ENCODE results near the gene RILP. TPM values are rescaled to one million over a fixed set of nuclear protein-coding genes. Genes with fewer than 3 reads are reported as not detected.
"Not testable (repeated sequence)": the region's sequence is repeated elsewhere in the genome, so short reads cannot be mapped to it uniquely, and the experiment has no call there.

RILP gene
- total RNA-seq = 6.8 and 7.4 TPM in 2 replicates

DNA sequence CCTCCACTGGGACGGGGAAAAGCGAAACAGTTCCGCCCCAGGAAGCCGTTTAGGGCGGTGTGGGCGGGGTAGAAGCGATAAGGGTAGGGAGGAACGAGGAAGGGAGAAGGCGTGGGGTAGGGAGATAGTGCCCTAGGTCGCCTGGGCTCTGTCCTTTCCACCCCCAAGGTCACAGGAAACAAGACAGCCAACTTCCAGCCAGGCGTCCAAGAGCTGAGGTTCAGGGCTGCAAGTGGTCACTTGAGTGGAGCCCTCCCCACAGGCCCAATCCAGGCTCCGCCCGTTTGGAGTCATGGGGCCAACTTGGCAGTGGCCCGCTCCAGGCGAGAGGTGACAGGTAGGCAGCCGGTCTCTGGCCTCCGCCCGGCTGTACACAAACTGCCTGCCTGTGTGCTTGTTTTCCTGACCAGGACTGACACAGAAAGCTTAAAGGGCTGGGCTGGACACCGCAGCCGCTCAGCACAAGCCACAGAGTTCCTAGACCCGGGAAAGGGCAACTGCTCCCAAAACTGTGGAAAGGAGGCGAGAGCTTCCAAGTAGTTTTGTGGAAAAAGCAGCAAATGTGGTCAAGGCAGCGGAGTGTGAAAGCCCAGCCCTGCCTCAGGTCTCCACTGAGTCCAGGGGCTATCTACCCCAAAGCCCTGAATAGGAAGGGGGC lies at the start of gene RILP:
Gene RILP, minus strand, starts transcription at position 23 of the 658 bp plus-strand sequence. CDS start 62 bp downstream, outside the sequence.
- no peaks in the 10 kb centered on the region for H3K9me3 Mint-ChIP-seq
- intact Hi-C loops (cut with micrococcal nuclease) = loop anchor here (1.0 to 5.0 kb wide), 7 partner anchors 22 to 392 kb away; partner anchors contain the start of genes CRK, OVCA2, PRPF8 and RPA1
- H3K4me1 Mint-ChIP-seq (ENCODE audit: low read depth) = peaks cover 14% of the 10 kb centered on the region
- H3K27me3 Mint-ChIP-seq (ENCODE audit: insufficient read depth) = peaks cover 2% of the 10 kb centered on the region
- peak within 1 kb of the TSS; percentile 73 for H3K4me3 Mint-ChIP-seq
- DNase-seq (ENCODE audit: low spot score) = no peak
- peaks cover 44% of the 10 kb centered on the region for H3K36me3 Mint-ChIP-seq (ENCODE audit: low read depth)
- H3K27ac Mint-ChIP-seq = peak within 1 kb of the TSS; percentile 44

DNA sequence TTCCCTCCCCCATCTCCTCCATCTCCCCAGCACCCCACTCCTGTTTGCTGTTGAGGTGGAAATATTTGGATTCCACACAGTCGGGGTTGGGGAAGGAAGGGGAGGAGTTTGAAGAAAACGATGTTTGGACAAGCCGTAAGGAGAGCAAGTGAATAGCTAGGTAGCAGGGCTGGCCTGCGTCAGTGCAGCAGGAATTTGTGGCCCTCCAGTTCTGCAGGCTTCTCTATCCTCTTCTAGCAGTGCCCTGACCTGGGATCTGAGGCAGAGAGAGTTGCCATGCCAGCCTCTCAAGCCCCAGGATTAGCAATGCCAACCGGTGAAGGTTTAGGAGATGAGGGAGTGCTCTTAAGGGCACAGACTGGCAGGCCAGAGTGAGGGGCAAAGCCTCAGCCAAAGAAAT lies 48.0 kb upstream of the RILP start:
- intact Hi-C loops (cut with micrococcal nuclease) = no loop called here
- H3K27me3 Mint-ChIP-seq (ENCODE audit: insufficient read depth) = peaks cover 10% of the 10 kb centered on the region
- H3K4me1 Mint-ChIP-seq (ENCODE audit: low read depth) = no peaks in the 10 kb centered on the region
- no peak overlapping the region for H3K27ac Mint-ChIP-seq
- no peaks in the 10 kb centered on the region for H3K9me3 Mint-ChIP-seq
- no peak overlapping the region for H3K4me3 Mint-ChIP-seq
- DNase-seq (ENCODE audit: low spot score) = no peak
- H3K36me3 Mint-ChIP-seq (ENCODE audit: low read depth) = no peaks in the 10 kb centered on the region

DNA sequence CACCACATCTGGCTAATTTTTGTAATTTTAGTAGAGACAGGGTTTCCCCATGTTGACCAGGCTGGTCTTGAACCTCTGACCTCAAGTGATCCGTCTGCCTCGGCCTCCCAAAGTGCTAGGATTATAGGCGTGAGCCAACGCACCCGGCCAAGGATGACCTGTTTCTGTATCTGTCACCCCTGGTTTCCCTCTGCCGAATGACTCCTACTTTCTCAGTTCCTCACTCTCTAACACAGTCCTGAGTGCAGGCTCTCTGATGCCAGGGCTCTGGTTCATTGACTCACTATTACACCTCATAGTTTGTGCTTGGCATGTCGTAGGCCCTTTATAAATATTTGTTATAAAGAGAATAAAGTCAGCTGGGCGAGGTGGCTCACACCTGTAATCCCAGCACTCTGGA lies 45.7 kb upstream of the RILP start:
- intact Hi-C loops (cut with micrococcal nuclease) = no loop called here
- Mint-ChIP-seq H3K9me3 (no peaks in the 10 kb centered on the region), H3K27ac (no peak overlapping the region), H3K36me3 (ENCODE audit: low read depth) (no peaks in the 10 kb centered on the region), H3K27me3 (ENCODE audit: insufficient read depth) (peaks cover 4% of the 10 kb centered on the region), H3K4me1 (ENCODE audit: low read depth) (no peaks in the 10 kb centered on the region), H3K4me3 (no peak overlapping the region)
- DNase-seq (ENCODE audit: low spot score) = no peak

- no peak for DNase-seq (ENCODE audit: low spot score)
- no peaks in the 10 kb centered on the region for H3K9me3 Mint-ChIP-seq
- no peak overlapping the region for H3K4me3 Mint-ChIP-seq
- intact Hi-C loops (cut with micrococcal nuclease) = no loop called here
- H3K36me3 Mint-ChIP-seq (ENCODE audit: low read depth) = no peaks in the 10 kb centered on the region
- peaks cover 3% of the 10 kb centered on the region for H3K27me3 Mint-ChIP-seq (ENCODE audit: insufficient read depth)
- H3K4me1 Mint-ChIP-seq (ENCODE audit: low read depth) = no peaks in the 10 kb centered on the region
- no peak overlapping the region for H3K27ac Mint-ChIP-seq
These were observed 43.7 kb upstream of the RILP start for GRCh38 chr17:1693339-1693738.

GRCh38 chr17:1690544-1691221 lies 41.0 kb upstream of the RILP start:
- H3K9me3 Mint-ChIP-seq = no peaks in the 10 kb centered on the region
- H3K4me1 Mint-ChIP-seq (ENCODE audit: low read depth) = peaks cover 4% of the 10 kb centered on the region
- no peak overlapping the region for H3K27ac Mint-ChIP-seq
- intact Hi-C loops (cut with micrococcal nuclease) = no loop called here
- no peaks in the 10 kb centered on the region for H3K27me3 Mint-ChIP-seq (ENCODE audit: insufficient read depth)
- DNase-seq (ENCODE audit: low spot score) = no peak
- H3K4me3 Mint-ChIP-seq = no peak overlapping the region
- H3K36me3 Mint-ChIP-seq (ENCODE audit: low read depth) = no peaks in the 10 kb centered on the region

DNA sequence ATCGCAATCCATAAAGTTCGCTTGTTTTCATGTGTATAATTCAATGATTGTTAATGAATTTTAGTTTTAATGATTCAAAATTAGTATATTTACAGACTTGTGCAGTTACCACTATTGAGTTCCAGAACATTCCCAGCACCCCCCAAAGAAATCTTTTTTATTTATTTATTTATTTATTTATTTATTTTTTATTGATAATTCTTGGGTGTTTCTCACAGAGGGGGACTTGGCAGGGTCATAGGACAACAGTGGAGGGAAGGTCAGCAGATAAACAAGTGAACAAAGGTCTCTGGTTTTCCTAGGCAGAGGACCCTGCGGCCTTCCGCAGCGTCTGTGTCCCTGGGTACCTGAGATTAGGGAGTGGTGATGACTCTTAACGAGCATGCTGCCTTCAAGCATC lies 38.7 kb upstream of the RILP start:
- H3K27me3 Mint-ChIP-seq (ENCODE audit: insufficient read depth); H3K4me3 Mint-ChIP-seq; intact Hi-C loops (cut with micrococcal nuclease); DNase-seq (ENCODE audit: low spot score); H3K9me3 Mint-ChIP-seq; H3K27ac Mint-ChIP-seq: not testable (repeated sequence)
- H3K4me1 Mint-ChIP-seq (ENCODE audit: low read depth) = peaks cover 14% of the 10 kb centered on the region
- H3K36me3 Mint-ChIP-seq (ENCODE audit: low read depth) = peaks cover 13% of the 10 kb centered on the region

GRCh38 chr17:1686086-1686485 lies 36.4 kb upstream of the RILP start:
- Mint-ChIP-seq H3K27ac (no peak overlapping the region), H3K36me3 (ENCODE audit: low read depth) (peaks cover 33% of the 10 kb centered on the region), H3K27me3 (ENCODE audit: insufficient read depth) (no peaks in the 10 kb centered on the region), H3K4me1 (ENCODE audit: low read depth) (peaks cover 29% of the 10 kb centered on the region), H3K4me3 (peak overlapping the region; percentile 2), H3K9me3 (no peaks in the 10 kb centered on the region)
- intact Hi-C loops (cut with micrococcal nuclease) = no loop called here
- no peak for DNase-seq (ENCODE audit: low spot score)

DNA sequence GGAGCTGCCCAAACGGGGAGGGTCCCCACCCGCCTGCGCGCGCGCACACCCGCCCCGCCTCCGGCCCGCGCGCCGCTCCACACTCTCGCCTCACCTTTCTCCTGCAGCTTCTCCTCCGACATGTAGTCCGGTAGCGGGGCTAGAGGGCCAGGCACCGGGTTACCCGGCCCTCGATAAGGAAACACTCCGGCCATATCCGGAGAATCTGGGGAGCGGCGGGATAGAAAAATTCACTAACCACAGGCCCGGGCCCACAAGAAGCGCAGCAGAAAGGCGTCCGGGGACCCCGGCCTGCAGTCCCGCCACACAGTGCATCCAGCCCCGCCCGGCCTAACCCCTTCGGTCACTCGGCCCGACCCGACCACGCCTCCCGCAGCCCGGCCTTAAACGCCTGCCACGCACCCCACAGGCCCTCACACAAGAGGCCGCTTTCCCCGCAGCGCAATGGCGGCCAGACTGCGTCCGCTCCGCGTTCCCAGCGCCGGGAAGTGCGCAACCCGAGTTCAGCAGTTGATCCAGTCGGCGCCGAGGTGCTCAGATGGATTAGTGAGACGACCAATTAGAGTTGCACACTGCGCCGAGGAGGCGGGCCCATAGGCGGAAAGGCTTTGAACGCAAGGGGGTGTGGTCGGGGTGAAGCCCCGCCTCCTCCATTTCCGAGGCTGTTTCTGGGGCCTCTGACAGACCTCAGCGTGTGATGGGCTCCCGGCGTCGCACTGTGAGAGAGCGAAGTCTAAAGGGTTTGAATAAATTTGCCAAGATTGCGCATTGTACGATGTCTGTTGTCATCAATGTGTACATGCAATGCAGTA lies 34.9 kb upstream of the RILP start, which contains the start of gene PRPF8:
Gene PRPF8, minus strand, starts transcription at position 490 of the 812 bp plus-strand sequence. Its CDS starts 296 bp downstream, at position 194.
- H3K27me3 Mint-ChIP-seq (ENCODE audit: insufficient read depth) = no peaks in the 10 kb centered on the region
- DNase-seq (ENCODE audit: low spot score) = peak; percentile 98
- peaks cover 36% of the 10 kb centered on the region for H3K4me1 Mint-ChIP-seq (ENCODE audit: low read depth)
- H3K4me3 Mint-ChIP-seq = peak within 1 kb of the TSS; percentile 97
- H3K36me3 Mint-ChIP-seq (ENCODE audit: low read depth) = peaks cover 48% of the 10 kb centered on the region
- peak within 1 kb of the TSS; percentile 93 for H3K27ac Mint-ChIP-seq
- intact Hi-C loops (cut with micrococcal nuclease) = loop anchor here (1.0 to 2.0 kb wide), 5 partner anchors 32 to 652 kb away; partner anchors contain the start of genes RILP, TSR1 and WDR81
- no peaks in the 10 kb centered on the region for H3K9me3 Mint-ChIP-seq

DNA sequence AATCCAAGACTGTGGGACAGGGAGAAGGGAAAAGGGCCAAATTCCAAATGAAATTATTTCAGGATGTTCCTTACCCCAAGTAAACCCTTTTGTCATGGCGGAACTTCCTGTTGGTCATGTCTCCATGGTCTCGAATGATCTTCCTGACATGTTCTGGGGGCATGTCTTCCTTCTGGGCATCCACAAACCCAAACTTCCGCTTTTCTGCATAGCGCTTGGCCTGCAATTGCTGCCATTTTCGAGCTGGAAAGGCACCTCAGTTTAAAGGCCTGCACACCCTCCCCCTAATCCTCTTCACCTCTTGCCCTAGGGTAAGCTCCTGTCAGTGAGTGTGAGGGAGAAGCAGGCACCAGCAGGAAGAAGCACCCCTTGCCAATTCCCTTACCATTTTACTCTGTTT lies 33.8 kb upstream of the RILP start:
- no peak for DNase-seq (ENCODE audit: low spot score)
- Mint-ChIP-seq H3K4me3 (peak overlapping the region; percentile 97), H3K9me3 (no peaks in the 10 kb centered on the region), H3K4me1 (ENCODE audit: low read depth) (peaks cover 36% of the 10 kb centered on the region), H3K27me3 (ENCODE audit: insufficient read depth) (no peaks in the 10 kb centered on the region), H3K36me3 (ENCODE audit: low read depth) (peaks cover 59% of the 10 kb centered on the region), H3K27ac (peak overlapping the region; percentile 93)
- intact Hi-C loops (cut with micrococcal nuclease) = no loop called here

- Mint-ChIP-seq H3K4me1 (ENCODE audit: low read depth) (peaks cover 13% of the 10 kb centered on the region), H3K27ac (no peak overlapping the region), H3K36me3 (ENCODE audit: low read depth) (peaks cover 72% of the 10 kb centered on the region), H3K9me3 (no peaks in the 10 kb centered on the region), H3K4me3 (no peak overlapping the region), H3K27me3 (ENCODE audit: insufficient read depth) (no peaks in the 10 kb centered on the region)
- DNase-seq (ENCODE audit: low spot score) = no peak
- intact Hi-C loops (cut with micrococcal nuclease) = no loop called here
These were observed 26.7 kb upstream of the RILP start for GRCh38 chr17:1676401-1676800.

DNA sequence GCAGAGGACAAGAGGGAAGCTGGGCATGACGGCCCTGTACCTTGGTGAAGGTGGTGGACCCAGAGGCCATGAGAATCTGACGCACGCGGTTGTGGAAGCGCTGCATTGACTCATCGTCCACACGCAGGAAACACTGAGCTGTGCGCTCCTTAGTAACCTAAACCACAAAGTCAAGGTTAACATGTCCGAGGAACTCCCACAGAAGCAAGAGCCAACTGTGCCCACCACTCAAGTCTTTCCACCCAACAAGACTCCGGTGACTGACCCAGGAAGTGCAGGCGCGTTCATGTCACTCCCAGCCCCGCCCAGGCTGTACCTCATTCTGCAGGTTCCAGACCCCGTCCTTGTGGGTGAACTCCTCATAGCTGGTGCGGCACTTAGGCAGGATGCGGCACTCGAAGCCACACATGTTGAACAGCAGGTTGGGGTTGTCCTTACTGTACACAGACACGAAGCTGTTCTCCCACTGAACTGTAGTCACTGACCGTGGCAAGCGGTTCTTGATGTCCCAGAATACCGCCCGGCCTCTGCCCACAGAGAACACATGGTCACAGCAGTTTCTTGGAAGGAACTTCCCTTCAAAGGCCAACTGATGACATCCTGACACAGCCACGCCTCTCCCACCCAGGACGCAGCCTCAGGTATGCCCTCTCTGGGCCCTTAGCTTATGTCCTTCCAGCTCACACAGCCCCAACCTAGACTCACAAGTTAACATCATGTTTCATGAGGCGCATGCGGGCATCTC lies 23.5 kb upstream of the RILP start:
- Mint-ChIP-seq H3K4me1 (ENCODE audit: low read depth) (peaks cover 14% of the 10 kb centered on the region), H3K27me3 (ENCODE audit: insufficient read depth) (no peaks in the 10 kb centered on the region), H3K36me3 (ENCODE audit: low read depth) (peaks cover 59% of the 10 kb centered on the region), H3K27ac (no peak overlapping the region), H3K9me3 (no peaks in the 10 kb centered on the region), H3K4me3 (no peak overlapping the region)
- intact Hi-C loops (cut with micrococcal nuclease) = no loop called here
- no peak for DNase-seq (ENCODE audit: low spot score)

GRCh38 chr17:1663934-1664333 lies 14.3 kb upstream of the RILP start:
- peaks cover 47% of the 10 kb centered on the region for H3K36me3 Mint-ChIP-seq (ENCODE audit: low read depth)
- H3K27ac Mint-ChIP-seq; H3K9me3 Mint-ChIP-seq; H3K4me1 Mint-ChIP-seq (ENCODE audit: low read depth); intact Hi-C loops (cut with micrococcal nuclease); DNase-seq (ENCODE audit: low spot score); H3K4me3 Mint-ChIP-seq; H3K27me3 Mint-ChIP-seq (ENCODE audit: insufficient read depth): not testable (repeated sequence)

Data from activated T-helper 1 cell treated with anti-CD3 and anti-CD28 coated beads, Interleukin-12 subunit alpha, Interleukin-12 subunit beta, Interleukin-2, Interleukin-4 antibody, amounts not matched to agents 30 ng/mL and 10 ng/mL and 1 ng/mL, durations not matched to agents 14 hours and 24 hours and 36 hours (primary cell).